ENCODE data around the gene UGT2A2. TPM values are rescaled to one million over a fixed set of nuclear protein-coding genes. Genes with fewer than 3 reads are reported as not detected.

UGT2A2 gene
- total and polyA plus RNA-seq, 2 experiments from 2014 or later: not detected

DNA sequence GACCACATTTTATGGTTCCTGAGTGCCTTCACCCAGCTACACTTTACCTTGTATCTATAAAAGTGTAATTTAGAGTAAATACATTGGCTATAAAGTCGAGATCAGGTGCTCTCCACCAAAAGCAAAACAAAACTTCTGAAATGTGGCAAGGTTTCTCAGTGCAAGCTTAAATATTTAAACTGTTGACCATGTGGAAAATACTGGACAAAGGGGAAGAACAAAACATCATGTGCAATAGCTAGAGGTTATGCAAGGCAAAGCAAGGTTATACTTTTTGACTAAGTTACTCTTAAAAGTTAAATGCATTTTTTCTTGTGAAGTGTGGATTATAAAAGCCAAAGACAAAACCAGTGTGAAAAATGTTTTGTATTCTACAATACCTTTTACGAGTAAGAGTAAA lies 55.9 kb downstream of the UGT2A2 start:
- Histone ChIP-seq H3K4me2 (no peak overlapping the region), H2AFZ (no peak overlapping the region), H4K20me1 (replicated peaks; ENCODE audit: insufficient read depth) (no peaks in the 10 kb centered on the region), H3F3A (replicated peaks; ENCODE audit: low read depth) (no peaks in the 10 kb centered on the region), H3K27me3 (ENCODE audit: insufficient read depth) (no peaks in the 10 kb centered on the region), H3K4me3 (no peak overlapping the region), H3K36me3 (ENCODE audit: insufficient read depth) (no peaks in the 10 kb centered on the region), H3K4me1 (ENCODE audit: insufficient read depth) (no peaks in the 10 kb centered on the region), H3K27ac (ENCODE audit: low read depth) (no peak overlapping the region), H3K9me2 (ENCODE audit: insufficient read depth) (no peaks in the 10 kb centered on the region), H3K79me2 (replicated peaks; ENCODE audit: insufficient read depth) (no peaks in the 10 kb centered on the region)
- Mint-ChIP-seq H3K27ac (no peak overlapping the region), H3K27me3 (ENCODE audit: insufficient read depth, low read depth, poor library complexity) (no peaks in the 10 kb centered on the region), H3K36me3 (ENCODE audit: low read depth) (no peaks in the 10 kb centered on the region), H3K9me3 (no peaks in the 10 kb centered on the region), H3K4me1 (no peaks in the 10 kb centered on the region), H3K4me3 (no peak overlapping the region)
- TF ChIP-seq NANOG (IDR thresholded peaks at IDR 0.05; ENCODE audit: borderline replicate concordance) (no peak), EZH2 (IDR thresholded peaks at IDR 0.05; ENCODE audit: low read depth, unreplicated experiment) (no peak), EZH2phosphoT487 (IDR thresholded peaks at IDR 0.05; ENCODE audit: unreplicated experiment) (no peak), ZNF114 (CRISPR knock-in tag; IDR thresholded peaks at IDR 0.05) (no peak), JUNB (IDR thresholded peaks at IDR 0.05; ENCODE audit: unreplicated experiment) (no peak), STAT1 (IDR thresholded peaks at IDR 0.05; ENCODE audit: unreplicated experiment) (no peak), POLR2AphosphoS5 (IDR thresholded peaks at IDR 0.05; ENCODE audit: low read depth) (no peak), ZNF331 (CRISPR knock-in tag; IDR thresholded peaks at IDR 0.05; ENCODE audit: low read depth) (no peak), CREB1 (CRISPR knock-in tag; IDR thresholded peaks at IDR 0.05; ENCODE audit: low read depth) (no peak)
- TF ChIP-seq, protein P1, sequence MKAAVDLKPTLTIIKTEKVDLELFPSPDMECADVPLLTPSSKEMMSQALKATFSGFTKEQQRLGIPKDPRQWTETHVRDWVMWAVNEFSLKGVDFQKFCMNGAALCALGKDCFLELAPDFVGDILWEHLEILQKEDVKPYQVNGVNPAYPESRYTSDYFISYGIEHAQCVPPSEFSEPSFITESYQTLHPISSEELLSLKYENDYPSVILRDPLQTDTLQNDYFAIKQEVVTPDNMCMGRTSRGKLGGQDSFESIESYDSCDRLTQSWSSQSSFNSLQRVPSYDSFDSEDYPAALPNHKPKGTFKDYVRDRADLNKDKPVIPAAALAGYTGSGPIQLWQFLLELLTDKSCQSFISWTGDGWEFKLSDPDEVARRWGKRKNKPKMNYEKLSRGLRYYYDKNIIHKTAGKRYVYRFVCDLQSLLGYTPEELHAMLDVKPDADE (IDR thresholded peaks at IDR 0.05): no peak
- TF ChIP-seq, protein P2, sequence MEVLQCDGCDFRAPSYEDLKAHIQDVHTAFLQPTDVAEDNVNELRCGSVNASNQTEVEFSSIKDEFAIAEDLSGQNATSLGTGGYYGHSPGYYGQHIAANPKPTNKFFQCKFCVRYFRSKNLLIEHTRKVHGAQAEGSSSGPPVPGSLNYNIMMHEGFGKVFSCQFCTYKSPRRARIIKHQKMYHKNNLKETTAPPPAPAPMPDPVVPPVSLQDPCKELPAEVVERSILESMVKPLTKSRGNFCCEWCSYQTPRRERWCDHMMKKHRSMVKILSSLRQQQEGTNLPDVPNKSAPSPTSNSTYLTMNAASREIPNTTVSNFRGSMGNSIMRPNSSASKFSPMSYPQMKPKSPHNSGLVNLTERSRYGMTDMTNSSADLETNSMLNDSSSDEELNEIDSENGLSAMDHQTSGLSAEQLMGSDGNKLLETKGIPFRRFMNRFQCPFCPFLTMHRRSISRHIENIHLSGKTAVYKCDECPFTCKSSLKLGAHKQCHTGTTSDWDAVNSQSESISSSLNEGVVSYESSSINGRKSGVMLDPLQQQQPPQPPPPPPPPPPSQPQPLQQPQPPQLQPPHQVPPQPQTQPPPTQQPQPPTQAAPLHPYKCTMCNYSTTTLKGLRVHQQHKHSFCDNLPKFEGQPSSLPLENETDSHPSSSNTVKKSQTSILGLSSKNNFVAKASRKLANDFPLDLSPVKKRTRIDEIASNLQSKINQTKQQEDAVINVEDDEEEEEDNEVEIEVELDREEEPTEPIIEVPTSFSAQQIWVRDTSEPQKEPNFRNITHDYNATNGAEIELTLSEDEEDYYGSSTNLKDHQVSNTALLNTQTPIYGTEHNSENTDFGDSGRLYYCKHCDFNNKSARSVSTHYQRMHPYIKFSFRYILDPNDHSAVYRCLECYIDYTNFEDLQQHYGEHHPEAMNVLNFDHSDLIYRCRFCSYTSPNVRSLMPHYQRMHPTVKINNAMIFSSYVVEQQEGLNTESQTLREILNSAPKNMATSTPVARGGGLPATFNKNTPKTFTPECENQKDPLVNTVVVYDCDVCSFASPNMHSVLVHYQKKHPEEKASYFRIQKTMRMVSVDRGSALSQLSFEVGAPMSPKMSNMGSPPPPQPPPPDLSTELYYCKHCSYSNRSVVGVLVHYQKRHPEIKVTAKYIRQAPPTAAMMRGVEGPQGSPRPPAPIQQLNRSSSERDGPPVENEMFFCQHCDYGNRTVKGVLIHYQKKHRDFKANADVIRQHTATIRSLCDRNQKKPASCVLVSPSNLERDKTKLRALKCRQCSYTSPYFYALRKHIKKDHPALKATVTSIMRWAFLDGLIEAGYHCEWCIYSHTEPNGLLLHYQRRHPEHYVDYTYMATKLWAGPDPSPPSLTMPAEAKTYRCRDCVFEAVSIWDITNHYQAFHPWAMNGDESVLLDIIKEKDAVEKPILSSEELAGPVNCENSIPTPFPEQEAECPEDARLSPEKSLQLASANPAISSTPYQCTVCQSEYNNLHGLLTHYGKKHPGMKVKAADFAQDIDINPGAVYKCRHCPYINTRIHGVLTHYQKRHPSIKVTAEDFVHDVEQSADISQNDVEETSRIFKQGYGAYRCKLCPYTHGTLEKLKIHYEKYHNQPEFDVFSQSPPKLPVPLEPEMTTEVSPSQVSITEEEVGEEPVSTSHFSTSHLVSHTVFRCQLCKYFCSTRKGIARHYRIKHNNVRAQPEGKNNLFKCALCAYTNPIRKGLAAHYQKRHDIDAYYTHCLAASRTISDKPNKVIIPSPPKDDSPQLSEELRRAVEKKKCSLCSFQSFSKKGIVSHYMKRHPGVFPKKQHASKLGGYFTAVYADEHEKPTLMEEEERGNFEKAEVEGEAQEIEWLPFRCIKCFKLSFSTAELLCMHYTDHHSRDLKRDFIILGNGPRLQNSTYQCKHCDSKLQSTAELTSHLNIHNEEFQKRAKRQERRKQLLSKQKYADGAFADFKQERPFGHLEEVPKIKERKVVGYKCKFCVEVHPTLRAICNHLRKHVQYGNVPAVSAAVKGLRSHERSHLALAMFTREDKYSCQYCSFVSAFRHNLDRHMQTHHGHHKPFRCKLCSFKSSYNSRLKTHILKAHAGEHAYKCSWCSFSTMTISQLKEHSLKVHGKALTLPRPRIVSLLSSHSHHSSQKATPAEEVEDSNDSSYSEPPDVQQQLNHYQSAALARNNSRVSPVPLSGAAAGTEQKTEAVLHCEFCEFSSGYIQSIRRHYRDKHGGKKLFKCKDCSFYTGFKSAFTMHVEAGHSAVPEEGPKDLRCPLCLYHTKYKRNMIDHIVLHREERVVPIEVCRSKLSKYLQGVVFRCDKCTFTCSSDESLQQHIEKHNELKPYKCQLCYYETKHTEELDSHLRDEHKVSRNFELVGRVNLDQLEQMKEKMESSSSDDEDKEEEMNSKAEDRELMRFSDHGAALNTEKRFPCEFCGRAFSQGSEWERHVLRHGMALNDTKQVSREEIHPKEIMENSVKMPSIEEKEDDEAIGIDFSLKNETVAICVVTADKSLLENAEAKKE (CRISPR knock-in tag; IDR thresholded peaks at IDR 0.05): no peak
- TF ChIP-seq, protein P3, sequence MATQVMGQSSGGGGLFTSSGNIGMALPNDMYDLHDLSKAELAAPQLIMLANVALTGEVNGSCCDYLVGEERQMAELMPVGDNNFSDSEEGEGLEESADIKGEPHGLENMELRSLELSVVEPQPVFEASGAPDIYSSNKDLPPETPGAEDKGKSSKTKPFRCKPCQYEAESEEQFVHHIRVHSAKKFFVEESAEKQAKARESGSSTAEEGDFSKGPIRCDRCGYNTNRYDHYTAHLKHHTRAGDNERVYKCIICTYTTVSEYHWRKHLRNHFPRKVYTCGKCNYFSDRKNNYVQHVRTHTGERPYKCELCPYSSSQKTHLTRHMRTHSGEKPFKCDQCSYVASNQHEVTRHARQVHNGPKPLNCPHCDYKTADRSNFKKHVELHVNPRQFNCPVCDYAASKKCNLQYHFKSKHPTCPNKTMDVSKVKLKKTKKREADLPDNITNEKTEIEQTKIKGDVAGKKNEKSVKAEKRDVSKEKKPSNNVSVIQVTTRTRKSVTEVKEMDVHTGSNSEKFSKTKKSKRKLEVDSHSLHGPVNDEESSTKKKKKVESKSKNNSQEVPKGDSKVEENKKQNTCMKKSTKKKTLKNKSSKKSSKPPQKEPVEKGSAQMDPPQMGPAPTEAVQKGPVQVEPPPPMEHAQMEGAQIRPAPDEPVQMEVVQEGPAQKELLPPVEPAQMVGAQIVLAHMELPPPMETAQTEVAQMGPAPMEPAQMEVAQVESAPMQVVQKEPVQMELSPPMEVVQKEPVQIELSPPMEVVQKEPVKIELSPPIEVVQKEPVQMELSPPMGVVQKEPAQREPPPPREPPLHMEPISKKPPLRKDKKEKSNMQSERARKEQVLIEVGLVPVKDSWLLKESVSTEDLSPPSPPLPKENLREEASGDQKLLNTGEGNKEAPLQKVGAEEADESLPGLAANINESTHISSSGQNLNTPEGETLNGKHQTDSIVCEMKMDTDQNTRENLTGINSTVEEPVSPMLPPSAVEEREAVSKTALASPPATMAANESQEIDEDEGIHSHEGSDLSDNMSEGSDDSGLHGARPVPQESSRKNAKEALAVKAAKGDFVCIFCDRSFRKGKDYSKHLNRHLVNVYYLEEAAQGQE (IDR thresholded peaks at IDR 0.05; ENCODE audit: unreplicated experiment): no peak
- TF ChIP-seq, protein P4, sequence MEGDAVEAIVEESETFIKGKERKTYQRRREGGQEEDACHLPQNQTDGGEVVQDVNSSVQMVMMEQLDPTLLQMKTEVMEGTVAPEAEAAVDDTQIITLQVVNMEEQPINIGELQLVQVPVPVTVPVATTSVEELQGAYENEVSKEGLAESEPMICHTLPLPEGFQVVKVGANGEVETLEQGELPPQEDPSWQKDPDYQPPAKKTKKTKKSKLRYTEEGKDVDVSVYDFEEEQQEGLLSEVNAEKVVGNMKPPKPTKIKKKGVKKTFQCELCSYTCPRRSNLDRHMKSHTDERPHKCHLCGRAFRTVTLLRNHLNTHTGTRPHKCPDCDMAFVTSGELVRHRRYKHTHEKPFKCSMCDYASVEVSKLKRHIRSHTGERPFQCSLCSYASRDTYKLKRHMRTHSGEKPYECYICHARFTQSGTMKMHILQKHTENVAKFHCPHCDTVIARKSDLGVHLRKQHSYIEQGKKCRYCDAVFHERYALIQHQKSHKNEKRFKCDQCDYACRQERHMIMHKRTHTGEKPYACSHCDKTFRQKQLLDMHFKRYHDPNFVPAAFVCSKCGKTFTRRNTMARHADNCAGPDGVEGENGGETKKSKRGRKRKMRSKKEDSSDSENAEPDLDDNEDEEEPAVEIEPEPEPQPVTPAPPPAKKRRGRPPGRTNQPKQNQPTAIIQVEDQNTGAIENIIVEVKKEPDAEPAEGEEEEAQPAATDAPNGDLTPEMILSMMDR (conservative IDR thresholded peaks at IDR 0.05; ENCODE audit: low read depth in 2 of 2): no peak
- ATAC-seq: no peak
- DNase-seq (ENCODE audit: low spot score): no peak
